Uterus (tissue), 4 donors: ENCODE results near the gene ABLIM2. TPM values are rescaled to one million over a fixed set of nuclear protein-coding genes. Genes with fewer than 3 reads are reported as not detected.

ENCODE experiments used
- DNase-seq, 2 donors: peaks; one replicate each; pipeline ENCODE4 v3.0.0-alpha.2; 2019 to 2020
- H3K27ac ChIP-seq, 2 donors: fragments of 200-600 bp; sonication (generic); 1 replicate in 1 of 2; 2 replicates in 1 of 2; pipeline ENCODE4 v1.5.1; 2016 to 2018
- H3K27me3 ChIP-seq, 2 donors: fragments of 200-600 bp; sonication (generic); one replicate each; pipeline ENCODE4 v1.5.1; 2018 to 2019; ENCODE audit warnings: control low read depth in 1 of 2
- H3K36me3 ChIP-seq, 2 donors: fragments of 200-600 bp; sonication (generic); one replicate each; pipeline ENCODE4 v1.5.1; 2019; ENCODE audit warnings: control low read depth in 1 of 2
- H3K4me1 ChIP-seq, 2 donors: fragments of 200-600 bp; sonication (generic); one replicate each; pipeline ENCODE4 v1.5.1; 2018 to 2019; ENCODE audit warnings: control low read depth in 1 of 2
- H3K4me3 ChIP-seq, 2 donors: fragments of 200-600 bp; sonication (generic); 1 replicate in 1 of 2; 2 replicates in 1 of 2; pipeline ENCODE4 v1.5.1; 2018 to 2019; ENCODE audit warnings: mild to moderate bottlenecking in 1 of 2
- H3K9me3 ChIP-seq, 2 donors: fragments of 200-600 bp; sonication (generic); one replicate each; pipeline ENCODE4 v1.5.1; 2019; ENCODE audit warnings: control low read depth in 1 of 2
- POLR2A ChIP-seq, 2 donors: fragments of 450-650 bp; IDR thresholded peaks; one replicate each; pipeline ENCODE4 v1.6.1; 2016; ENCODE audit warnings: antibody characterized with exemption in 2 of 2, mild to moderate bottlenecking in 1 of 2, moderate library complexity in 1 of 2
- intact Hi-C: fragments of 100-400 bp; cut with DNase I; formaldehyde crosslinking; loops from one replicate; pipeline ENCODE4 v1.15.1; 2023; ENCODE audit warnings: low total_unique reads
- total RNA-seq, 4 donors: library from RNA; depleted of rRNA in 3 of 4; stranded (reverse); fragments of >200 nt in 3 of 4; gene quantifications; one replicate each; pipeline versions ENCODE4 v1.1.0 to v1.2.4, GENCODE V29; 2014 to 2023
- TF ChIP-seq, protein P1 (sequence below), 4 experiments: fragments of 200-600 bp in 2 of 4; fragments of 450-650 bp in 2 of 4; sonication (generic) in 2 of 4; IDR thresholded peaks; one replicate each; pipeline ENCODE4 v1.5.1; 2016 to 2019; ENCODE audit warnings: antibody characterized with exemption in 4 of 4, mild to moderate bottlenecking in 2 of 4, moderate library complexity in 1 of 4
- donor health status: DM: yes; HTN: yes; CAD: no.

Gene ABLIM2
- total RNA-seq, 4 donors from 2014 or later, result 0.77 to 6.0 (median 1.5) TPM

DNA sequence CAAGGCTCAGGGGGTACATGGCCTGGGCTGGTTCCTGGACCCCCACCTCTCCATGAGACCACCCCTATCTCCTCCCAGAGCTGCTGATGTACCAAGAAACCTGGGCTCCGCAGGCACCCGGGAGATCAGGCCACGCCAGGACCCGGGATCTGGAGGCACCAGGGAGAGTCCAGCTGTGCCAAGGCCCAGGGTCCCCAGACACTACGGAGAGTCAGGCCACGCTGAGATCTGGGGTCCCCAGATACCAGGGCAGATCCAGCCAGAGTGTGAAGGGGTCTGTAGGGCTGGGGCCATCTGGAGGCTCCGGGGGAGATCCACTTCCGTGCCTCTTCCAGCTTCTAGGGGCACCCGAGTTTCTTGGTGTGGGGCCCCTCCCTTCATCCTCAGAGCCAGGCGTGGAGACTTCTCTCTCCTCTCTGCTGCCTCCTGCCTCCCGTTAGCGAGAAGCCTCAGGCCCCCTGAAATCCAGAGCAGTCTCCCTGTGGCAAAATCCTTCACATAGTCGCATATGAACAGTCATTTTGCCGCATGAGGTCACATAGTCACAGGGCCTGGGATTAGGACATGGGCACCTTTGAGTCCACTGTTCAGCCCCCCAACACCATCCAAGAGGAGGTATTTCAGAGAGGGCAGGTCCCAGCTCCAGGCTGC lies 9.7 kb downstream of the ABLIM2 start:
- H3K36me3 ChIP-seq, result no peaks in the 10 kb centered on the region
- no peaks in the 10 kb centered on the region for H3K9me3 ChIP-seq
- TF ChIP-seq POLR2A (IDR thresholded peaks at IDR 0.05), result no peak
- TF ChIP-seq, protein P1, sequence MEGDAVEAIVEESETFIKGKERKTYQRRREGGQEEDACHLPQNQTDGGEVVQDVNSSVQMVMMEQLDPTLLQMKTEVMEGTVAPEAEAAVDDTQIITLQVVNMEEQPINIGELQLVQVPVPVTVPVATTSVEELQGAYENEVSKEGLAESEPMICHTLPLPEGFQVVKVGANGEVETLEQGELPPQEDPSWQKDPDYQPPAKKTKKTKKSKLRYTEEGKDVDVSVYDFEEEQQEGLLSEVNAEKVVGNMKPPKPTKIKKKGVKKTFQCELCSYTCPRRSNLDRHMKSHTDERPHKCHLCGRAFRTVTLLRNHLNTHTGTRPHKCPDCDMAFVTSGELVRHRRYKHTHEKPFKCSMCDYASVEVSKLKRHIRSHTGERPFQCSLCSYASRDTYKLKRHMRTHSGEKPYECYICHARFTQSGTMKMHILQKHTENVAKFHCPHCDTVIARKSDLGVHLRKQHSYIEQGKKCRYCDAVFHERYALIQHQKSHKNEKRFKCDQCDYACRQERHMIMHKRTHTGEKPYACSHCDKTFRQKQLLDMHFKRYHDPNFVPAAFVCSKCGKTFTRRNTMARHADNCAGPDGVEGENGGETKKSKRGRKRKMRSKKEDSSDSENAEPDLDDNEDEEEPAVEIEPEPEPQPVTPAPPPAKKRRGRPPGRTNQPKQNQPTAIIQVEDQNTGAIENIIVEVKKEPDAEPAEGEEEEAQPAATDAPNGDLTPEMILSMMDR (IDR thresholded peaks at IDR 0.05), result no peak
- intact Hi-C loops, result no loop called here
- no peak for DNase-seq
- H3K27ac ChIP-seq, result no peak overlapping the region
- peaks cover 0 to 5% of the 10 kb centered on the region in 2 donors for H3K4me1 ChIP-seq
- no peak overlapping the region for H3K4me3 ChIP-seq
- no peaks in the 10 kb centered on the region for H3K27me3 ChIP-seq

DNA sequence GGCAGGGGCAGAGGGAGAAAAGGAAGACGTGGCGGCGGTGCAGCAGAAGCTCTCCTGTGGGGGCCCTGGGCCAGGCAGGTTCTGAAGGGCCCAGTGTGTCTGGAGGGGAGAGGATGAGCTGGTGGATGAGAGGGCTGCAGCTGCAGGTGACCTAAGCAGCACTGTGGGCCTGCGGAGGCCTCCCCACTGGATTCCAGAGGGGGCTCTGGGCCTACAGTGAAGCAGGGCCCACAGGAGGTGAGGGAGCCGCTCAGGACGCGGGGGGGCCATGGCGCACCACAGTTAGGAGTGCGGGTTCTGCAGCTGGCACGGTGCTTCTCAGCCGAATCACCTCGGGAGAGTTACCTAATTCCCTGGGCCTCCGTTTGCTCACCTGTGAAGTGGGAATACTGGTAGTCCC lies 10.5 kb downstream of the ABLIM2 start:
- no peak overlapping the region for H3K27ac ChIP-seq
- no peak for DNase-seq
- no peaks in the 10 kb centered on the region for H3K27me3 ChIP-seq
- H3K9me3 ChIP-seq, result no peaks in the 10 kb centered on the region
- peaks cover 0 to 5% of the 10 kb centered on the region in 2 donors for H3K4me1 ChIP-seq
- intact Hi-C loops, result no loop called here
- TF ChIP-seq POLR2A (IDR thresholded peaks at IDR 0.05), result no peak
- TF ChIP-seq, protein P1 (IDR thresholded peaks at IDR 0.05), result no peak
- no peaks in the 10 kb centered on the region for H3K36me3 ChIP-seq
- no peak overlapping the region for H3K4me3 ChIP-seq

DNA sequence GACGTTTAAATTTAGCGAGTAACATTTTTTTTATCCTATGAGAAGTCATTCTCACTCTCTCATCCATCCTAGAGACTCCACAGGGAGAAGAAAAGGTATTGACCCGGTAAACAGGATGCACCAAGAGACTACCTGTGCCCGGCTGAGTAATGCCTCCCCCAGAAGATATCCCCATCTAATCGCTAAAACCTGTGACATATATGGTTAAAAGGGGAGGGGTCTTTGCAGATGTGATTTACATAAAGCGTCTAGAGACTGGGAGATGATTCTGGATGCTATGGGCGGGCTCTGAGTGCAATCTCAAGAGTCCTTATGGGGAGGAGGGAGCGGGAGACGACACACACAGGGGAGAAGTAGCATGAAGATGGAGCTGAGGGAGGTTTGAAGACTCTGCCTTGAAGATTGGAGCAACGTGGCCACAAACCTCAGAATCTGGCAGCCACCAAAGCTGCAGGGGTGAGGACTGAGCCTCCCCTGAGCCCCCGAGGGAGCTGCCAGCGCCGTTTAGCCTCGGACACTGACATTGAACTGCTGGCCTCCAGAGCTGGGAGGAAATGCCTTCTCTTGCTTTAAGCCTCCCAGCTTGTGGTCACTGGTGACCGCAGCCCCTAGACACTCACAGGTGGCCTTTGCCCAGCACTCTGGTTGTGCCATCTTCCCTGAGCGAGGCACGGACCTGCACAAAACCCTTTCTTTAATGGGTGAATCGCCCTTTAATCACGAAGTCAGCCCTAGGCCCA lies 11.2 kb downstream of the ABLIM2 start:
- no peak for TF ChIP-seq POLR2A (IDR thresholded peaks at IDR 0.05)
- TF ChIP-seq, protein P1 (IDR thresholded peaks at IDR 0.05), result no peak
- Histone ChIP-seq H3K4me3 (no peak overlapping the region), H3K27me3 (no peaks in the 10 kb centered on the region), H3K27ac (no peak overlapping the region), H3K36me3 (no peaks in the 10 kb centered on the region), H3K9me3 (no peaks in the 10 kb centered on the region), H3K4me1 (peaks cover 0 to 5% of the 10 kb centered on the region in 2 donors)
- DNase-seq, result no peak
- intact Hi-C loops, result no loop called here

DNA sequence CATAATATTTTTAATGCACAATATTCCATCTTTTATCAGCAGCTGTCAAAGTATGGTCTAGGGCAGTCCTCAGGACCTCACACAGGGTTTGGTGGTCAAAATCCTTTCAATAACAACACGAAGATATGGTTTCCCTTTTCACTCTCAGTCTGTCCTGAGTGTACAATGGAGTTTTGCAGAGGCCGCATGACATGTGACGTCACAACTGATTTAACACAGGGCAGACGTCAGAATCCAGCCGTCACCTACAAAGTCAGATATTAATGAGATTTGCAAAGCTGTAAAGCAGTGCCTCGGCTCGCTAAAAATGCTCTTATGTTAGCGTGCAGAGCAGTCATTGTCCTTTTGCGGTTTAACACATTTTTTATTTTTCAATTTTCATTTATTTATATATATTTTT lies 12.5 kb downstream of the ABLIM2 start:
- H3K4me3 ChIP-seq, result no peak overlapping the region
- intact Hi-C loops, result no loop called here
- TF ChIP-seq, protein P1 (IDR thresholded peaks at IDR 0.05), result no peak
- TF ChIP-seq POLR2A (IDR thresholded peaks at IDR 0.05), result no peak
- no peaks in the 10 kb centered on the region for H3K27me3 ChIP-seq
- H3K27ac ChIP-seq, result no peak overlapping the region
- no peak for DNase-seq
- no peaks in the 10 kb centered on the region for H3K9me3 ChIP-seq
- H3K4me1 ChIP-seq, result peaks cover 0 to 5% of the 10 kb centered on the region in 2 donors
- H3K36me3 ChIP-seq, result no peaks in the 10 kb centered on the region

DNA sequence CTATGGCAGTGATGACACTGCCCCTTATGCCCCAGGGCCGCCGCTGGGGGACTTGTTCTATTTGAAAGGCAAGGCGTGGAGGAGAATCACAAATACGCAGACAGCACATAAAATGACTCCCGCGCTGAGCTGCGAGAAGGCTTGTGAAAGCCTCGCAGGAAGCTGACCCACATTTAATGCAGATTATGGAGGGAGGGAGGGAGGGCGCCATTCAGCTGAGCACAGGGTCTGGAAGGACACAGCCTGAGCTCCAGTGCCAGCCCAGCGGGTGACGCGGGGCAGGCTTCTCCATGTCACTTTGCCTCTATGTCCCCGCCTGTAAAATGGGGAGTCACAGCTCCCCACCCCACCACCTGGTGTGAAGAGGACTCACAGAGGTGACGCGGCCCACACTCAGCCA lies 14.3 kb downstream of the ABLIM2 start:
- Histone ChIP-seq H3K27me3 (no peaks in the 10 kb centered on the region), H3K36me3 (no peaks in the 10 kb centered on the region), H3K27ac (no peak overlapping the region), H3K9me3 (no peaks in the 10 kb centered on the region), H3K4me3 (no peak overlapping the region), H3K4me1 (peaks cover 0 to 5% of the 10 kb centered on the region in 2 donors)
- intact Hi-C loops, result no loop called here
- no peak for DNase-seq
- TF ChIP-seq, protein P1 (IDR thresholded peaks at IDR 0.05), result no peak
- TF ChIP-seq POLR2A (IDR thresholded peaks at IDR 0.05), result no peak
